GM20000 (cell line): ENCODE results near the gene SMURF1.

Experiments
- DNase-seq: peaks from one replicate; pipeline ENCODE4 v3.0.0; 2012; ENCODE audit warnings: low spot score
- TF ChIP-seq, protein P1 (sequence below): IDR thresholded peaks from 2 replicates; pipeline ENCODE4 v1.5.1; 2012; ENCODE audit warnings: mild to moderate bottlenecking, control low read depth; ENCODE audit errors: extremely low read depth, missing control alignments

Gene SMURF1

DNA sequence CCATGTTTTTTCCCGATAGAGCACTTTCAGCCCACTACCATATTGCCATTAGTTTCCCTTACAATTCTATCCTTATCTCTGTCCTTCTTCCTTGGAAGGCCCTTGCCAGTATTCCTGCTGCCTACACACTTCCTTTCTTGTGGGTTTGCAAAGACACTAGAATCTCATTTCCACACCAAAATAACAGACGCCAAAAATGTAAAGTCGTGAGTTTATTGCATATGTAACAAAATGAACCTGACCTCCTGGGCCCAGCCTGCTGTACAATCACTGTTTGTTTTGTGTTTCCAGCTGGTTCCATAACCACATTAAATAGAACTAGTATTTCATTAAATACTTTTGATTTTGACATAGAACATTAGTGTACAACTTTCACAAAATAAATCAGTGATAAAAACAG, 116.7 kb downstream of the SMURF1 start:
- TF ChIP-seq, protein P1, sequence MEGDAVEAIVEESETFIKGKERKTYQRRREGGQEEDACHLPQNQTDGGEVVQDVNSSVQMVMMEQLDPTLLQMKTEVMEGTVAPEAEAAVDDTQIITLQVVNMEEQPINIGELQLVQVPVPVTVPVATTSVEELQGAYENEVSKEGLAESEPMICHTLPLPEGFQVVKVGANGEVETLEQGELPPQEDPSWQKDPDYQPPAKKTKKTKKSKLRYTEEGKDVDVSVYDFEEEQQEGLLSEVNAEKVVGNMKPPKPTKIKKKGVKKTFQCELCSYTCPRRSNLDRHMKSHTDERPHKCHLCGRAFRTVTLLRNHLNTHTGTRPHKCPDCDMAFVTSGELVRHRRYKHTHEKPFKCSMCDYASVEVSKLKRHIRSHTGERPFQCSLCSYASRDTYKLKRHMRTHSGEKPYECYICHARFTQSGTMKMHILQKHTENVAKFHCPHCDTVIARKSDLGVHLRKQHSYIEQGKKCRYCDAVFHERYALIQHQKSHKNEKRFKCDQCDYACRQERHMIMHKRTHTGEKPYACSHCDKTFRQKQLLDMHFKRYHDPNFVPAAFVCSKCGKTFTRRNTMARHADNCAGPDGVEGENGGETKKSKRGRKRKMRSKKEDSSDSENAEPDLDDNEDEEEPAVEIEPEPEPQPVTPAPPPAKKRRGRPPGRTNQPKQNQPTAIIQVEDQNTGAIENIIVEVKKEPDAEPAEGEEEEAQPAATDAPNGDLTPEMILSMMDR = no peak
- DNase-seq = no peak

DNA sequence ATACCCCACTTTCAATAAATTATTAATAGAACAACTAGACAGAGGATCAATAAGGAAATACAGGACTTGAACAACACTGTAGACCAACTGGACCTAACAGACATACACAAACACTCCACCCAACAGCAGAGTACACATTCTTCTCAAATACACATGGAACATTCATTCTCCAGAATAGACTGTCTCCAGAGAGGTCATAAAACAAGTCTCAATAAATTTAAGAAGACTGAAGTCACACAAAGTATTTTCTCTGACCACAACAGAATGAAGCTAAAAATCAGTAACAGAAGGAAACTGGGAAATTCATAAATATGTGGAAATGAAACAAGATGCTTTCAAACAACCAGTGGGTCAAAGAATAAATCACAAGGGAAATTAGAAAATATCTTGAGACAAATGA, 119.8 kb downstream of the SMURF1 start:
- TF ChIP-seq, protein P1 = no peak
- DNase-seq = no peak

DNA sequence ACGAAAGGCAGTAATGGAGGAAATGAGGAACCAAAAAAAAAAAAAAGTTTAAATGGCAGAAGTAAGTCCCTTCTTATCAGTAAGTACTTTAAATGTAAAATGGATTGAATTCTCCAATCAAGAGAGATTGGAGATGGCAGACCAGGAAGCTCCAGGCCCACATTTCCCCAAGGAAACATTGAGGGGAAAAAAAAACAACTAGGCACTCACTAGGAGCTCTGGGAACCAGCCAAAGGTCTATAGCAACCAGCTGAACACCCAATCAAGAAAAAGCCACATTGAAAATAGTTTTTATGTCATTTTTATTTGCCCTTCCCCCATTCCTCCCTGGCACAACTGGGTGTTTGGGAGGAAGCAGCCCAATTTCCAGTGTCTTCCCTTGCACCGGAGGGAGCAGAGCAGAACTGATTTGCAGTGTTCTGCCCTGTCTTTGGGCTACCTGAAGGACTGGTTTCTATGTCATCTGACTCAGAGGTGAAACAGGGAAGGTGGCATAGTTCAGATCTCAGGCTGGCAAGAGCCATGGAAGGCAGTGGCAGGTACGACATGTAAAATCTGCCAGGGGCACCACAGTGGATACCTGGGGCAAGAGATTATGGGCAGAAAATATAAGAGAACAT, 121.9 kb downstream of the SMURF1 start:
- TF ChIP-seq, protein P1 = no peak
- no peak for DNase-seq

DNA sequence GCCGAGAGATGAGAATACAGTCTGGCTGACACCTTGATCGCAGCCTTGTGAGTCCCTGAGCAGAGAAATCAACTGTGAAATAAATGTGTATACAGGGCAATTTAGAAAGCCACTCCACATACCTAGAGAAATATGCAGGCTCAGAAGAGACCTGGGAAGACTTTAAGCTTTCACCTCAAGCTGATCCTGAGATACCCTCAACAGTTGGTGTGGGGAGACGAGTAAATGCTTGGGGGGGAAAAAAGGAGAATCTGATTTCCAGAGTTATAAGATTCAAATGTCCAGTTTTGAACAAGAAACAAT, 123.5 kb downstream of the SMURF1 start:
- no peak for DNase-seq
- TF ChIP-seq, protein P1 = no peak

DNA sequence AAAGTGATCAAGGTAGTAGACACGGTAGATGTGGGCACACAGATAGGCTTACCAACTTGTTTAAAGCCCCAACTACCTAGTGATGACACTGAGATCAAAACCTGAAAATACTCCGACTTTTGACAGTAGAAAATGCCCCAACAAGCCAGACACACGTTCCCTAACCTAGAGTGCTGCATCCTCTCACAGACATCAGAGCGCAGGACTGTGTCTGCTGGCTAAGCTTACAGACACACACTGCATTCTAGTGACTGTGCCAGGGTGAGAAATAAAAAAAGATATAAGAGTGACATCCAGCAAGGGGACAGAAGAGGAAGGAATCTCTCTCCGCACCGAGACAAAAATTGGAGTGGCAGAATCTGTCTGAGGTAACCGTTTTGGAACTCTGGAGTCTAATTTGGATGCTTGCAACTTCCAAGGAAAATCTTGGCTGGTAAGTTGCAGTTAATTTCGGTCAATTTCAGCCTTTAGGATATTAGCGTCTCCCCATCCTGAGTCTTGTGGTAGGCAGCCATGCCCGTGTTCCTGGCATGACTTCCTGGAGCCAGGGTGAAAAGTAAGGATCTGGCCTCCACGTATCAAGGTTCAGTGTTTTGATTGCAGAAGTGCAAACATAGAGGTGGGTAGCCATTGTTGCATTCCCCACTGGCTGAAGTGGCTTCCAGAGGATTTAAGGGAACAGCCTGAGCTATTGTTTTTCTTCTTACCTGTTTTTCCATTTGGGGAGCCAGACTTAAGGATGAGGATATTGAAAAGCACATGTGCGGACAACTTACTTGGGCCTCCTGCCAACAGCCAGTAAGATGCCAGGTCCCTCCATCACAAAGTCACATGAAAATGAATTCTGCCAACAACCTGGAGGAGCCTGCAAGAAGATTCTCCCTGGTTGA, 124.1 kb downstream of the SMURF1 start:
- no peak for DNase-seq
- TF ChIP-seq, protein P1 = no peak

DNA sequence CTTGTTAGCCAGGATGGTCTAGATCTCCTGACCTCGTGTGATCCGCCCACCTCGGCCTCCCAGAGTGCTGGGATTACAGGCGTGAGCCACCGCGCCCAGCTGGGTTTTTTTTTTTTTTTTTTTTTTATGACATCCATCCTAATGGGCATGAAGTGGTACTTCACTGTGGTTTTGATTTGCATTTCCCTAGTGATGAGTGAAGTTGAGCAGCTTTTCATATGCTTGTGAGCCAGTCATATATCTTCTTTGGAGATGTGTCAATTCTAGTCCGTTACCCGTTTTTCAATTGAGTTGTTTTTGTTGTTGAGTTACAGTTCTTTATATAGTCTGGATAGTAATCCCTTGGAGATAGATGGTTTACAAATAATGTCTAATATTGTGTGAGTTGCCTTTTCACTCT, 127.7 kb downstream of the SMURF1 start:
- TF ChIP-seq, protein P1 = no peak
- no peak for DNase-seq

DNA sequence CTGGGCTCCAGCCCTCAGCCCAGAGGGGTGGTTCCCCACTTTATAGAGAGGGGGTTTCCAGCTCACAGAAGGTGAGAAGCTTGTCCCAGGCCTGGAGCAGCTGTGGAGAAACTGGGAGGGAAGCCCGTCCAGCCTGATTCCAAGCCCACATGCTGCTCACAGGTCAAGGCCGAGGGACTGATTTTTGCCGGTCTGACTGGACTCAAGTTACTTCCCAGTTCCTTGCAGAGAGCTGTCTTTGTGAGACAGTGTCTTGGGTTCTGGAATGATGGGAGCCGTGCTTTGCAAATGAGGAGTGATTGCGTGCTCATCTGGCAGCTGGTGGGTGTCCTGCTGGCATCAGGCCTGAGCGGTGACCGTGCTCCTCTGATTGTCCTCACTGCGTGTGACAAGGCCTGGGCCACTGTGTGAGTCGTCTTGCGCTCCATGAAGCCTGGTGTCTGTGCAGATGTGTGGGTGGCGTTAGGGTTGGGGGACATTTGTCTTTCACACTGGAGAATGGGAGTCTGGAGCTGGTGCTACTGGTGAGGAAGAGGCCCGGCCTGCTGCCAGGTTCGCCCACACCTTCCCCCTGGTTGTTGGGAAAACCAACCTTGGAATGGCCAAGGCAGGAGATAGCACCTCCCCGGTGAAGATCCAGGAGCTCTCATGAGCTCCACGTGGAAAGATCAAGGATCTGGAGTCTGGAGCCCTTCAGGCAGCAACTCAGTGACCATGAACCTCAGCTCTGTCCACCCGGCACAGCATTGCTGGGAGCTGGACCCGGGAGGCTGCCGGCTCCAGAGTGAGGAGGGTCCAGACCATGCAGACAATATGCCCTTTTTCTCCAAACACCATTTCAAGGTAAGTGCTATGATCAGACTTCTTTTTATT, 129.6 kb downstream of the SMURF1 start:
- TF ChIP-seq, protein P1 = no peak

More for the DNA sequence above, 129.6 kb downstream of the SMURF1 start:
- DNase-seq = no peak
